ENCODE measurements around the gene BCL10.

Gene BCL10

DNA sequence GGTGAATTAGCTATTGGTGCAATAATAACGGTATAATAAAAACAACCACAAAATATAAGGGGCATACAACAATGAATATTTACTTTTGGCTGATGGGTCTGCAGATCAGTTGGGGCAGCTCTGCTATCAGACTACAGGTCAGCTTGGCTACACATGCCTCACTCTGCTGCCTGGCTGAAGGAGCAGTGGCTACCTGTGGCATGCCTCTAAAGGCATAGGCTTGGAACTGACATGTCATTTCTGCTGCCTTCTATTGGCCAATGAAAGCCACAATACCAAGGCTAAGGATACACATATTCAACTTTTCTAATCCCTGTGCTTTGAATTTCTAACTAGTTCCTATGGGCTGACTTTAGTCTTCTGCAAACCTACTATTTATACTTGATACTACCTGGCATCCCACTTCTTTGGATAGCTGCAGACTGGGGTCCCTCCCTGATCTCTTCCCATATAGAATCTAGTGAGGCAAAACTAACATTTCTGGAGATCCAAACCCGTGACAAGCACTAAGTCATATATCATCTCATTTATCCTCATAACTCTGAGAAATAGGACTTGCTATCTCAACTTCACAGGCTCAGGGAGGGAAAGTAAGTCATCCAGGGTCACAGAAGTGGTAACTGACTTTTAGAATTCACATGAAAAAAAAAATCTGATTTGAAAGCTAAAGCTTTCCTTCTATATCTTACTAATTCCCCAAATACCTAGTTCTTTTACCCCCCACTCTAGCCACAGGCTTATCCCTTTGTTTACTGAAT, 56.4 kb downstream of the BCL10 start:
- no peak for DNase-seq

DNA sequence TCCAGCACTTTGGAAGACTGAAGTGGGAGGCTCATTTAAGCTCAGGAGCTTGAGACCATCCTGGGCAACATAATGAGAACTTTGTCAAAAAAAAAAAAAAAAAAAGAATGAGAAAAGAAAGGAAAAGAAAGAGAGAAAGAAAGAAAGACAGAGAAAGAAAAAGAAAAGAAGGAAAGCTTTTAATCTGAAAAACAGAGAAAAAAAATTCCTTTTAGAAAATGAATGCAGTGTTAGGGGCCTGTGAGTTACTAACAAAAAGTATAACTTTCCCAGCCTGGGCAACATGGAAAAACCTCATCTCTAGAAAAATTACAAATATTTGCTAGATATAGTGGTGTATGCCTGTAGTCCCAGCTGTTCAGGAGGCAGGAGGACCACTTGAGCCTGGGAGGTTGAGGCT, 59.7 kb downstream of the BCL10 start:
- no peak for DNase-seq
